ENCODE results near the gene TH.
A peak's percentile ranks its signal among the peaks of the same experiment; 100 is the strongest.

DNA sequence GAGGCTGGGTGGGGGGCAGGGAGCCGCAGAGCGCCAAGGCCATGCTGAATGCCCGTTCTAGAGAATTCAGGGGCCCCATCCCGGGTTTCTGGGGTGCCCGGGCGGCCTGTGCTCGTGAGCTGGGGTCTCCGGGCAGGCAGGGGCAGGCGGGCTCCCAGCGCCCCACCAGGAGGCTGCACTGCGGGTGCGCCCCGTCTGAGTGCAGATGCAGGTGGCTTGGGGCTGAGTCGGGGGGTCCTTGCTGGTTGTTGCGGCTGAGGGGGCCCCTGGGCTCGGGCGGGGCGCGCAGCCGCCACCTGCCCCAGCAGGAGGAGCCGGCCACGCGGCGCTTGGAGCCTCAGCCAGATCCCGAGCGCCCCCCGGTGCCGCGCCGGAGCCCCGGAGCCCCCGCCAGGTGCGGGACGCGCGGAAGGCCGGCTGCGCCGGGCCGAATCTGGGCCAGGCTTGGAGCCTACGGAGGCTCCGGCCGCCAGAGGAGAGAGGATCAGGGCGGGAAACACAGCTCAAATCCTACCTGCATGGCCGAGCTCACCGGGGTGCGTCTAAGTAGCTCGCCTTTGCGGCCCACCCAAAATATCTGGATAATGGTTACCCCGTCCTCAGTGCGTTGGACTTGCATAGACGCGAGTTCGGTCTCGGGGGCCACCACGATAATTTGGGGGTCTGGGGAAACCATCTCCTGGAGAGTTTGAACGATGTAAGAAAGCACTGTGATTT, 31.8 kb downstream of the TH start:
- TF ChIP-seq, protein P1, sequence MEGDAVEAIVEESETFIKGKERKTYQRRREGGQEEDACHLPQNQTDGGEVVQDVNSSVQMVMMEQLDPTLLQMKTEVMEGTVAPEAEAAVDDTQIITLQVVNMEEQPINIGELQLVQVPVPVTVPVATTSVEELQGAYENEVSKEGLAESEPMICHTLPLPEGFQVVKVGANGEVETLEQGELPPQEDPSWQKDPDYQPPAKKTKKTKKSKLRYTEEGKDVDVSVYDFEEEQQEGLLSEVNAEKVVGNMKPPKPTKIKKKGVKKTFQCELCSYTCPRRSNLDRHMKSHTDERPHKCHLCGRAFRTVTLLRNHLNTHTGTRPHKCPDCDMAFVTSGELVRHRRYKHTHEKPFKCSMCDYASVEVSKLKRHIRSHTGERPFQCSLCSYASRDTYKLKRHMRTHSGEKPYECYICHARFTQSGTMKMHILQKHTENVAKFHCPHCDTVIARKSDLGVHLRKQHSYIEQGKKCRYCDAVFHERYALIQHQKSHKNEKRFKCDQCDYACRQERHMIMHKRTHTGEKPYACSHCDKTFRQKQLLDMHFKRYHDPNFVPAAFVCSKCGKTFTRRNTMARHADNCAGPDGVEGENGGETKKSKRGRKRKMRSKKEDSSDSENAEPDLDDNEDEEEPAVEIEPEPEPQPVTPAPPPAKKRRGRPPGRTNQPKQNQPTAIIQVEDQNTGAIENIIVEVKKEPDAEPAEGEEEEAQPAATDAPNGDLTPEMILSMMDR (IDR thresholded peaks at IDR 0.05) = peak; percentile 3
- no peak for TF ChIP-seq EZH2 (IDR thresholded peaks at IDR 0.05)

All from neural progenitor cell (in vitro differentiated cells).